Glutamatergic neuron (in vitro differentiated cells): ENCODE data around the gene SPATA31D1. TPM values are rescaled to one million over a fixed set of nuclear protein-coding genes. Genes with fewer than 3 reads are reported as not detected.

Source experiments
- DNase-seq: peaks from one replicate; pipeline ENCODE4 v3.0.0; 2022
- H3K27ac Mint-ChIP-seq: one replicate; pipeline ENCODE4 v1.8.0; 2020; ENCODE audit warnings: mild to moderate bottlenecking, mixed read lengths, inconsistent platforms; ENCODE audit not compliant: unreplicated experiment
- H3K27me3 Mint-ChIP-seq: one replicate; pipeline ENCODE4 v1.8.0; 2020; ENCODE audit warnings: mild to moderate bottlenecking, moderate library complexity, mixed read lengths, inconsistent platforms; ENCODE audit not compliant: unreplicated experiment
- H3K36me3 Mint-ChIP-seq: one replicate; pipeline ENCODE4 v1.8.0; 2020; ENCODE audit warnings: mild to moderate bottlenecking, mixed read lengths, inconsistent platforms; ENCODE audit not compliant: unreplicated experiment
- H3K4me1 Mint-ChIP-seq: one replicate; pipeline ENCODE4 v1.8.0; 2020; ENCODE audit warnings: mild to moderate bottlenecking, low read depth, mixed read lengths, inconsistent platforms; ENCODE audit not compliant: unreplicated experiment
- H3K4me3 Mint-ChIP-seq: one replicate; pipeline ENCODE4 v1.8.0; 2020; ENCODE audit warnings: mild to moderate bottlenecking, mixed read lengths, inconsistent platforms; ENCODE audit not compliant: unreplicated experiment
- H3K9me3 Mint-ChIP-seq: one replicate; pipeline ENCODE4 v1.8.0; 2020; ENCODE audit warnings: mild to moderate bottlenecking, moderate library complexity, mixed read lengths, inconsistent platforms; ENCODE audit not compliant: unreplicated experiment
- total RNA-seq: library from RNA; stranded (reverse); fragmentation: NEBNext Ultra II Directional; extraction: Animal tissue kit (Norgen Biotek cat#: 25700); gene quantifications from one replicate; pipeline ENCODE4 v1.2.1, GENCODE V29; 2021; ENCODE audit not compliant: unreplicated experiment
- TF ChIP-seq, protein P1 (sequence below): fragments of 200-600 bp; sonication (generic); IDR thresholded peaks from one replicate; pipeline ENCODE4 v1.5.0; 2021; ENCODE audit not compliant: partially characterized antibody, unreplicated experiment

SPATA31D1 gene
- total RNA-seq, 1 donor from 2014 or later: not detected

DNA sequence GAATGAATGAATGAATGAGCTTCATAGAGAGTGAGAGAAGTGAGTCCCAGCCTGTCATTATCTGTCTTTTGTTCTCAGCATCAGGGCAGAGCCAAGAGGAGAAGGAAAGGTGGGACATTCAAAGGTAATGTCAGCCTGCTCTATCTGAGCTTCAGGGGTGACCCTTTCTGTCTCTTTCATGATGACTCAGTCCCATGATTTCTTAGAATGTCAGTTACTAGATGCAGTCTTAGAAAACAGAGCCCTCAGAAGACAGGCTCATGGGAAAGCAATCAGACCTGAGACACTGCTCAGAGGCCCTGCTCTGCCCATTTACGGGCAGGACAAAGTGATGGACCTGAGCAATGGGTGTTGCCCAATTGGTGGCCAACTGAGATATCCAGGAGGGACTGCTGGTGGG is 1.1 kb downstream of the SPATA31D1 start:
- Mint-ChIP-seq H3K27me3 (peaks cover 2% of the 10 kb centered on the region), H3K9me3 (peaks cover 1% of the 10 kb centered on the region), H3K4me1 (no peaks in the 10 kb centered on the region), H3K27ac (no peak overlapping the region), H3K36me3 (no peaks in the 10 kb centered on the region), H3K4me3 (no peak overlapping the region)
- no peak for DNase-seq
- TF ChIP-seq, protein P1, sequence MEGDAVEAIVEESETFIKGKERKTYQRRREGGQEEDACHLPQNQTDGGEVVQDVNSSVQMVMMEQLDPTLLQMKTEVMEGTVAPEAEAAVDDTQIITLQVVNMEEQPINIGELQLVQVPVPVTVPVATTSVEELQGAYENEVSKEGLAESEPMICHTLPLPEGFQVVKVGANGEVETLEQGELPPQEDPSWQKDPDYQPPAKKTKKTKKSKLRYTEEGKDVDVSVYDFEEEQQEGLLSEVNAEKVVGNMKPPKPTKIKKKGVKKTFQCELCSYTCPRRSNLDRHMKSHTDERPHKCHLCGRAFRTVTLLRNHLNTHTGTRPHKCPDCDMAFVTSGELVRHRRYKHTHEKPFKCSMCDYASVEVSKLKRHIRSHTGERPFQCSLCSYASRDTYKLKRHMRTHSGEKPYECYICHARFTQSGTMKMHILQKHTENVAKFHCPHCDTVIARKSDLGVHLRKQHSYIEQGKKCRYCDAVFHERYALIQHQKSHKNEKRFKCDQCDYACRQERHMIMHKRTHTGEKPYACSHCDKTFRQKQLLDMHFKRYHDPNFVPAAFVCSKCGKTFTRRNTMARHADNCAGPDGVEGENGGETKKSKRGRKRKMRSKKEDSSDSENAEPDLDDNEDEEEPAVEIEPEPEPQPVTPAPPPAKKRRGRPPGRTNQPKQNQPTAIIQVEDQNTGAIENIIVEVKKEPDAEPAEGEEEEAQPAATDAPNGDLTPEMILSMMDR: no peak

DNA sequence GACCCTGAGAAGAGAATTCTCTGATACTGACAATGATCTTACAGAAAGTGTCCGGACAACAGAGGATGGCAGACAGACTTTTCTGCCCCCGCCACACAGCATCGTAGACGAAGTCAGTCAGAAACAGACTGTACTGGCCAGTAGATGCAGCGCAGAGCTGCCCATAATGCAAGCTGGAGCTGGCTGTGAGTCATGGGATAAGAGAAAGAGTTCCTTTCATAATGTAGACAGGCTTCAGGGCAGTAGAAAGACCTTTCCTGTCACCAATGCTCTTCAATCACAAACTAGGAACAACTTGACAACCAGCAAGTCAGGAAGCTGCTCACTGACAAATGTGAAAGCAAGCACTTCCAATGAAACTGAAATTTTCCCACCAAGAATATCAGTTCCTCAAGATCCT is 5.1 kb downstream of the SPATA31D1 start:
- TF ChIP-seq, protein P1: no peak
- Mint-ChIP-seq H3K4me3 (no peak overlapping the region), H3K9me3 (no peaks in the 10 kb centered on the region), H3K27ac (no peak overlapping the region), H3K36me3 (no peaks in the 10 kb centered on the region), H3K4me1 (no peaks in the 10 kb centered on the region), H3K27me3 (peaks cover 2% of the 10 kb centered on the region)
- no peak for DNase-seq

DNA sequence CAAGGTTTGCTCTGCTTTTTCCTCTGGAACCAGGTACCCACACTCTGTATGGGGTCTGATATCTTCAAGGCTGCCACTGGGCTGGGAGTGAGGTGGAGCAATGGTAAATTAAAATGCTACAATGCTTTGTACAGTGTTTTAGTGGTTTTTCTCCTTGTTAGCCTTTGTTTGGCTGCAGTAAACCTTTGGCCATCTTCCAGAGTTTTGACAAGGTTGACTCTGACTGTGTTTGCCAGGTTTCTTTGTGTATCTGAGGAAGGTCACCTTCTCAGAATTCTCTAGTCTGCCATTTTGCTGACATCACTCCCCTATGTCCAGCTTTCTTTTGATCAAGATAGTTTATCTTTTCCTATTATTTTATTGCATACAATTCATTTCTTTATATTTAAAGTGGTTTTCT is 11.2 kb downstream of the SPATA31D1 start:
- Mint-ChIP-seq H3K4me1 (no peaks in the 10 kb centered on the region), H3K27ac (no peak overlapping the region), H3K9me3 (no peaks in the 10 kb centered on the region), H3K36me3 (no peaks in the 10 kb centered on the region), H3K27me3 (no peaks in the 10 kb centered on the region), H3K4me3 (no peak overlapping the region)
- no peak for DNase-seq
- TF ChIP-seq, protein P1: no peak

DNA sequence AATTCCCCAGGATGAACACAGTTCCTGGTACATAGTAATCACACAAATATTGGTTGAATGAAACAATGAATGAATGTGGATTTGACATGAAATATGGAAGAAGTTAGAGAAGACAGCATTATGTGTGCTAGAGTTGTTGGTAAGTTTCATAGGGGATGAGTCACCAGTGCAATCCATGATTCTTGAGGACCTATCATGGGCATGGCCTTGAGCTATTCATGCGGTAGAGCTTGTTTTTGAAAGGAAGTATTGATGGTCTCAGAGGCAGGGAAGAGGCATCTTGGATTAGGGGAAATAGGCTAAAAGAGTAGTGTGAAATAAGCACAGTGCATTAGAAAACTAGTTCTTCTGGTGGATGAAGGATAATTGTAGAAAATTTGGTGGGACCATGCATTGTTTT is 22.1 kb downstream of the SPATA31D1 start:
- Mint-ChIP-seq H3K27ac (no peak overlapping the region), H3K4me3 (no peak overlapping the region), H3K27me3 (no peaks in the 10 kb centered on the region), H3K36me3 (peaks cover 4% of the 10 kb centered on the region), H3K4me1 (no peaks in the 10 kb centered on the region), H3K9me3 (peaks cover 2% of the 10 kb centered on the region)
- TF ChIP-seq, protein P1: no peak
- no peak for DNase-seq

DNA sequence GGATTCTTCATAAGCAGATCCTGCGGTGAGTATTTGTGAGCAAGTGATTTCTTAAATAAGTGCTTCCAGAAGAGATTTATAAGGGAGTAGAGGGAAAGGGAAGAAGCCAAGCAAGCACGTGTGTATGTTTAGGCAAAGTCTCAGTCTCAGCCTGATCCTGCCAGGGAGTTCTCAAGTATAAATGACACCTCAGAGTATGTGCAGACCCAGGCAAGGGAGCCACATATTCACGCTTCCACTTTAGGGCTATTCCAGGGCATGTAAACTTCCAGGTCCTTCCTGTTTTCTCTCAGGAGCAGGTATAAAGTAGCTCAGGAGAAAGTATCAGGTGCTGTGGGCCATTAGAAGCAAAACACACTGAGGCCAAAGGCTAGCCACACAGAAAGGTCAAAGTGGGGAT is 22.6 kb downstream of the SPATA31D1 start:
- Mint-ChIP-seq H3K27me3 (no peaks in the 10 kb centered on the region), H3K27ac (no peak overlapping the region), H3K4me1 (no peaks in the 10 kb centered on the region), H3K36me3 (peaks cover 4% of the 10 kb centered on the region), H3K4me3 (no peak overlapping the region), H3K9me3 (peaks cover 2% of the 10 kb centered on the region)
- no peak for DNase-seq
- TF ChIP-seq, protein P1: no peak
